Keratinocyte (primary cell): ENCODE data around the gene CHTOP. TPM values are rescaled to one million over a fixed set of nuclear protein-coding genes. Genes with fewer than 3 reads are reported as not detected.
A peak's percentile ranks its signal among the peaks of the same experiment; 100 is the strongest.
"Not testable (repeated sequence)": the region's sequence is repeated elsewhere in the genome, so short reads cannot be mapped to it uniquely, and the experiment has no call there.

Source experiments
- DNase-seq: peaks from one replicate; pipeline ENCODE4 v3.0.0-alpha.2; 2011; ENCODE audit warnings: low read depth, missing footprints, low spot score
- FAIRE-seq: peaks from 2 replicates; lab custom pipeline; 2011; peaks lifted over from hg19 to GRCh38; lab: Jason Lieb, UNC
- H2AFZ ChIP-seq: 2 replicates; pipeline ENCODE4 v1.6.0; 2012; ENCODE audit warnings: low read length, control low read depth, inconsistent platforms; ENCODE audit not compliant: control insufficient read depth
- H3K27ac ChIP-seq: 2 replicates; pipeline ENCODE4 v1.5.1; 2011; ENCODE audit warnings: low read length; ENCODE audit not compliant: control insufficient read depth, insufficient read depth
- H3K27me3 ChIP-seq: 3 replicates; pipeline ENCODE4 v1.6.0; 2011; ENCODE audit warnings: low read length; ENCODE audit not compliant: control insufficient read depth, insufficient read depth; ENCODE audit errors: extremely low read depth
- H3K36me3 ChIP-seq, 2 experiments: 2 replicates in 1 of 2; 3 replicates in 1 of 2; pipeline ENCODE4 v1.5.1; 2011; ENCODE audit warnings: low read length in 2 of 2, mild to moderate bottlenecking in 1 of 2; ENCODE audit not compliant: control insufficient read depth in 2 of 2, insufficient read depth in 2 of 2; ENCODE audit errors: extremely low read depth in 1 of 2
- H3K4me1 ChIP-seq: 3 replicates; pipeline ENCODE4 v1.5.1; 2011; ENCODE audit warnings: low read length; ENCODE audit not compliant: control insufficient read depth, insufficient read depth; ENCODE audit errors: extremely low read depth
- H3K4me2 ChIP-seq: 3 replicates; pipeline ENCODE4 v1.6.0; 2011; ENCODE audit warnings: low read depth, low read length; ENCODE audit not compliant: control insufficient read depth, insufficient read depth; ENCODE audit errors: extremely low read depth
- H3K4me3 ChIP-seq, 3 experiments: fragments of 200-600 bp in 1 of 3; sonication (generic) in 1 of 3; 2 replicates in 2 of 3; 3 replicates in 1 of 3; pipeline ENCODE4 v1.5.1; 2011 to 2016; ENCODE audit warnings: low read length in 3 of 3, mild to moderate bottlenecking in 3 of 3, control low read depth in 2 of 3, inconsistent platforms in 1 of 3, low read depth in 1 of 3, mixed read lengths in 1 of 3, mixed run types in 1 of 3, moderate library complexity in 1 of 3; ENCODE audit not compliant: control insufficient read depth in 2 of 3, insufficient read depth in 2 of 3; ENCODE audit errors: extremely low read depth in 1 of 3
- H3K79me2 ChIP-seq: 2 replicates; pipeline ENCODE4 v1.6.0; 2012; ENCODE audit warnings: low read length; ENCODE audit not compliant: control insufficient read depth, insufficient read depth
- H3K9ac ChIP-seq: 3 replicates; pipeline ENCODE4 v1.6.0; 2011; ENCODE audit warnings: low read length; ENCODE audit not compliant: control insufficient read depth, insufficient read depth; ENCODE audit errors: extremely low read depth
- H3K9me1 ChIP-seq: 3 replicates; pipeline ENCODE4 v1.6.0; 2011; ENCODE audit warnings: low read length; ENCODE audit not compliant: control insufficient read depth, insufficient read depth; ENCODE audit errors: extremely low read depth
- H3K9me3 ChIP-seq: 2 replicates; pipeline ENCODE4 v1.5.1; 2012; ENCODE audit warnings: low read depth, low read length; ENCODE audit not compliant: control insufficient read depth
- H4K20me1 ChIP-seq: 3 replicates; pipeline ENCODE4 v1.6.0; 2011; ENCODE audit warnings: low read length; ENCODE audit not compliant: control insufficient read depth, insufficient read depth; ENCODE audit errors: extremely low read depth
- CTCF ChIP-seq, 3 experiments: IDR thresholded peaks in 1 of 3; conservative IDR thresholded peaks in 1 of 3; optimal IDR thresholded peaks in 1 of 3; 2 replicates in 2 of 3; 3 replicates in 1 of 3; pipeline versions ENCODE3 to v1.5.1; 2011; ENCODE audit warnings: low read length in 3 of 3, mild to moderate bottlenecking in 3 of 3, moderate library complexity in 2 of 3, control low read depth in 1 of 3, inconsistent platforms in 1 of 3; ENCODE audit not compliant: insufficient read depth in 2 of 3; ENCODE audit errors: extremely low read depth in 1 of 3
- EZH2 ChIP-seq: IDR thresholded peaks from one replicate; pipeline ENCODE4 v1.6.1; 2012; ENCODE audit warnings: inconsistent platforms, mild to moderate bottlenecking, low read length, moderate library complexity
- dilution Hi-C: fragments of 300-500 bp; cut with MboI; formaldehyde crosslinking; loops from one replicate; pipeline ENCODE4 v1.7.0; 2020; ENCODE audit warnings: low sequenced_read_pairs; ENCODE audit not compliant: extremely low pct_ligation_motif_present
- polyA plus RNA-seq, 5 experiments: library from polyadenylated mRNA; depleted of rRNA in 3 of 5; stranded (reverse) in 3 of 5; stranded (forward) in 1 of 5; unstranded in 1 of 5; fragments of >200 nt; gene quantifications; 1 replicate in 1 of 5; 2 replicates in 3 of 5; 3 replicates in 1 of 5; pipeline versions ENCODE4 v1.2.1 to v1.2.3, GENCODE V29; 2011 to 2012; ENCODE audit warnings: missing spikeins in 2 of 5, low read depth in 1 of 5, low replicate concordance in 1 of 5

Gene CHTOP
- polyA plus RNA-seq, 1 donor (not counting 4 experiments of a cell fraction or from before 2014, with no cell fraction given): 68.6 TPM

- DNase-seq (no peak), FAIRE-seq (no peak)
- peaks cover 2% of the 10 kb centered on the region for H4K20me1 ChIP-seq
- no peaks in the 10 kb centered on the region for H3K27me3 ChIP-seq
- peaks cover 51% of the 10 kb centered on the region for H3K79me2 ChIP-seq
- no peak for TF ChIP-seq EZH2
- H2AFZ ChIP-seq: no peak overlapping the region
- H3K9me1 ChIP-seq: no peaks in the 10 kb centered on the region
- H3K9ac ChIP-seq: no peak overlapping the region
- H3K4me2 ChIP-seq: peak overlapping the region; percentile 0
- dilution Hi-C loops: no loop called here
- no peaks in the 10 kb centered on the region for H3K9me3 ChIP-seq
- H3K27ac ChIP-seq: no peak overlapping the region
- H3K36me3 ChIP-seq: peaks cover 21 to 48% of the 10 kb centered on the region in 2 experiments
- H3K4me1 ChIP-seq: peaks cover 13% of the 10 kb centered on the region
- no peak overlapping the region for H3K4me3 ChIP-seq
Observed at GRCh38 chr1:153636312-153636711, 2.4 kb downstream of the CHTOP start.

- dilution Hi-C loops: no loop called here
- Histone ChIP-seq H3K9ac (no peak overlapping the region), H3K36me3 (peaks cover 31 to 67% of the 10 kb centered on the region in 2 experiments), H3K27ac (no peak overlapping the region), H3K9me1 (no peaks in the 10 kb centered on the region), H3K4me1 (peaks cover 10% of the 10 kb centered on the region), H4K20me1 (peaks cover 6% of the 10 kb centered on the region), H3K27me3 (no peaks in the 10 kb centered on the region), H2AFZ (no peak overlapping the region), H3K4me3 (no peak overlapping the region), H3K4me2 (no peak overlapping the region), H3K9me3 (no peaks in the 10 kb centered on the region), H3K79me2 (peaks cover 60% of the 10 kb centered on the region)
- DNase-seq (no peak), FAIRE-seq (no peak)
- TF ChIP-seq EZH2: no peak
- no peak for TF ChIP-seq CTCF (optimal IDR thresholded peaks at IDR 0.05 in 1 of 3, IDR thresholded peaks at IDR 0.05 in 1 of 3, conservative IDR thresholded peaks at IDR 0.05 in 1 of 3; ENCODE audit: extremely low read depth in 1 of 3, insufficient read depth in 2 of 3, low read length in 3 of 3)
Observed at GRCh38 chr1:153638261-153638660, 4.4 kb downstream of the CHTOP start.

GRCh38 chr1:153639280-153639679, 5.4 kb downstream of the CHTOP start:
- no peak for FAIRE-seq
- no peak for DNase-seq
- H3K4me1 ChIP-seq: peaks cover 7% of the 10 kb centered on the region
- dilution Hi-C loops: no loop called here
- peaks cover 37 to 68% of the 10 kb centered on the region in 2 experiments for H3K36me3 ChIP-seq
- TF ChIP-seq EZH2 (no peak), CTCF (optimal IDR thresholded peaks at IDR 0.05 in 1 of 3, IDR thresholded peaks at IDR 0.05 in 1 of 3, conservative IDR thresholded peaks at IDR 0.05 in 1 of 3; ENCODE audit: extremely low read depth in 1 of 3, insufficient read depth in 2 of 3, low read length in 3 of 3) (no peak)
- no peak overlapping the region for H3K4me3 ChIP-seq
- no peak overlapping the region for H2AFZ ChIP-seq
- no peak overlapping the region for H3K4me2 ChIP-seq
- no peaks in the 10 kb centered on the region for H3K9me1 ChIP-seq
- no peak overlapping the region for H3K9ac ChIP-seq
- H3K9me3 ChIP-seq: no peaks in the 10 kb centered on the region
- H3K79me2 ChIP-seq: peaks cover 57% of the 10 kb centered on the region
- no peak overlapping the region for H3K27ac ChIP-seq
- H4K20me1 ChIP-seq: peaks cover 6% of the 10 kb centered on the region
- no peaks in the 10 kb centered on the region for H3K27me3 ChIP-seq

GRCh38 chr1:153640213-153640612, 6.3 kb downstream of the CHTOP start:
- H3K9me3 ChIP-seq, FAIRE-seq, H2AFZ ChIP-seq, dilution Hi-C loops, H3K27ac ChIP-seq, H3K4me1 ChIP-seq, H3K9me1 ChIP-seq, H3K4me3 ChIP-seq, H4K20me1 ChIP-seq, DNase-seq, H3K9ac ChIP-seq, H3K27me3 ChIP-seq, H3K4me2 ChIP-seq: not testable (repeated sequence)
- Histone ChIP-seq H3K36me3 (peaks cover 39 to 73% of the 10 kb centered on the region in 2 experiments), H3K79me2 (peaks cover 49% of the 10 kb centered on the region)
